ENCODE results near the gene H2BK1. TPM values are rescaled to one million over a fixed set of nuclear protein-coding genes. Genes with fewer than 3 reads are reported as not detected.

The H2BK1 gene
- total RNA-seq, 6 experiments from 2014 or later: not detected

- no peak for DNase-seq
- H3K4me1 Mint-ChIP-seq (ENCODE audit: low read depth): no peaks in the 10 kb centered on the region
- no peak overlapping the region for H3K4me3 Mint-ChIP-seq
- no peak for TF ChIP-seq CTCF (IDR thresholded peaks at IDR 0.05)
- no peaks in the 10 kb centered on the region for H3K9me3 Mint-ChIP-seq
- H3K36me3 Mint-ChIP-seq (ENCODE audit: low read depth): peaks cover 19% of the 10 kb centered on the region
- H3K27me3 Mint-ChIP-seq (ENCODE audit: insufficient read depth): peaks cover 13% of the 10 kb centered on the region
- H3K27ac Mint-ChIP-seq: no peak overlapping the region
These were observed 2.3 kb upstream of the H2BK1 start for GRCh38 chr7:151212626-151213025.

GRCh38 chr7:151211155-151211772 is 976 bp upstream of the H2BK1 start:
- Mint-ChIP-seq H3K9me3 (no peaks in the 10 kb centered on the region), H3K27ac (no peak overlapping the region), H3K27me3 (ENCODE audit: insufficient read depth) (peaks cover 13% of the 10 kb centered on the region), H3K4me1 (ENCODE audit: low read depth) (no peaks in the 10 kb centered on the region), H3K4me3 (no peak overlapping the region), H3K36me3 (ENCODE audit: low read depth) (peaks cover 19% of the 10 kb centered on the region)
- no peak for DNase-seq
- no peak for TF ChIP-seq CTCF (IDR thresholded peaks at IDR 0.05)

GRCh38 chr7:151209588-151209987 is 700 bp downstream of the H2BK1 start:
- Mint-ChIP-seq H3K4me1 (ENCODE audit: low read depth) (no peaks in the 10 kb centered on the region), H3K36me3 (ENCODE audit: low read depth) (peaks cover 6% of the 10 kb centered on the region; the same call in 1 of the 2 replicates), H3K27me3 (ENCODE audit: insufficient read depth) (peaks cover 21% of the 10 kb centered on the region), H3K27ac (no peak overlapping the region), H3K9me3 (no peaks in the 10 kb centered on the region), H3K4me3 (no peak overlapping the region)
- no peak for TF ChIP-seq CTCF (IDR thresholded peaks at IDR 0.05)
- DNase-seq: no peak

- TF ChIP-seq CTCF (IDR thresholded peaks at IDR 0.05): no peak
- Mint-ChIP-seq H3K4me1 (ENCODE audit: low read depth) (no peaks in the 10 kb centered on the region), H3K36me3 (ENCODE audit: low read depth) (peaks cover 5% of the 10 kb centered on the region; the same call in 1 of the 2 replicates), H3K4me3 (no peak overlapping the region), H3K9me3 (no peaks in the 10 kb centered on the region), H3K27me3 (ENCODE audit: insufficient read depth) (peaks cover 27% of the 10 kb centered on the region), H3K27ac (no peak overlapping the region)
- no peak for DNase-seq
These were observed 1.9 kb downstream of the H2BK1 start for GRCh38 chr7:151208253-151208862.

GRCh38 chr7:151207804-151208203 is 2.5 kb downstream of the H2BK1 start:
- Mint-ChIP-seq H3K9me3 (no peaks in the 10 kb centered on the region), H3K4me3 (no peak overlapping the region), H3K27ac (no peak overlapping the region), H3K27me3 (ENCODE audit: insufficient read depth) (peaks cover 32% of the 10 kb centered on the region), H3K4me1 (ENCODE audit: low read depth) (no peaks in the 10 kb centered on the region), H3K36me3 (ENCODE audit: low read depth) (no peaks in the 10 kb centered on the region)
- TF ChIP-seq CTCF (IDR thresholded peaks at IDR 0.05): no peak
- no peak for DNase-seq
